ENCODE results near the gene PDGFC.

PDGFC gene

GRCh38 chr4:156974264-156974663 lies 2.7 kb upstream of the PDGFC start:
- DNase-seq (ENCODE audit: low read depth): no peak

GRCh38 chr4:156972379-156973015 lies 898 bp upstream of the PDGFC start:
- no peak for DNase-seq (ENCODE audit: low read depth)

- no peak for DNase-seq (ENCODE audit: low read depth)
These were observed 379 bp downstream of the PDGFC start for GRCh38 chr4:156971165-156971675.

- DNase-seq (ENCODE audit: low read depth): no peak
These were observed 966 bp downstream of the PDGFC start for GRCh38 chr4:156970501-156971164.

GRCh38 chr4:156969911-156970310 lies 1.7 kb downstream of the PDGFC start:
- DNase-seq (ENCODE audit: low read depth): no peak

GRCh38 chr4:156969101-156969500 lies 2.5 kb downstream of the PDGFC start:
- DNase-seq (ENCODE audit: low read depth): no peak

- DNase-seq (ENCODE audit: low read depth): no peak
These were observed 3.1 kb downstream of the PDGFC start for GRCh38 chr4:156968479-156968984.

- no peak for DNase-seq (ENCODE audit: low read depth)
These were observed 4.8 kb downstream of the PDGFC start for GRCh38 chr4:156966836-156967235.

- no peak for DNase-seq (ENCODE audit: low read depth)
These were observed 8.2 kb downstream of the PDGFC start for GRCh38 chr4:156963419-156963818.

GRCh38 chr4:156962528-156962974 lies 9.0 kb downstream of the PDGFC start:
- no peak for DNase-seq (ENCODE audit: low read depth)

GRCh38 chr4:156962058-156962358 lies 9.6 kb downstream of the PDGFC start:
- no peak for DNase-seq (ENCODE audit: low read depth)

GRCh38 chr4:156961196-156962057 lies 10.2 kb downstream of the PDGFC start:
- no peak for DNase-seq (ENCODE audit: low read depth)

- no peak for DNase-seq (ENCODE audit: low read depth)
These were observed 12.3 kb downstream of the PDGFC start for GRCh38 chr4:156959298-156959702.

- no peak for DNase-seq (ENCODE audit: low read depth)
These were observed 13.1 kb downstream of the PDGFC start for GRCh38 chr4:156958276-156959074.

GRCh38 chr4:156957556-156957955 lies 14.0 kb downstream of the PDGFC start:
- DNase-seq (ENCODE audit: low read depth): no peak

GRCh38 chr4:156956826-156957368 lies 14.7 kb downstream of the PDGFC start:
- DNase-seq (ENCODE audit: low read depth): no peak

- DNase-seq (ENCODE audit: low read depth): no peak
These were observed 15.2 kb downstream of the PDGFC start for GRCh38 chr4:156956359-156956758.

GRCh38 chr4:156954587-156954986 lies 17.0 kb downstream of the PDGFC start:
- no peak for DNase-seq (ENCODE audit: low read depth)

GRCh38 chr4:156953951-156954350 lies 17.6 kb downstream of the PDGFC start:
- DNase-seq (ENCODE audit: low read depth): no peak

- DNase-seq (ENCODE audit: low read depth): no peak
These were observed 18.6 kb downstream of the PDGFC start for GRCh38 chr4:156953001-156953400.

- no peak for DNase-seq (ENCODE audit: low read depth)
These were observed 19.4 kb downstream of the PDGFC start for GRCh38 chr4:156952078-156952759.

All from activated T-helper 1 cell treated with Interleukin-2 at 50 U/mL for 16 hours (primary cell).